Progenitor cell of endocrine pancreas (in vitro differentiated cells): ENCODE results near the gene PHF12. TPM values are rescaled to one million over a fixed set of nuclear protein-coding genes. Genes with fewer than 3 reads are reported as not detected.
A peak's percentile ranks its signal among the peaks of the same experiment; 100 is the strongest.

Experiments used
- DNase-seq: peaks from one replicate; pipeline ENCODE4 v3.0.0; 2021; ENCODE audit warnings: low spot score; ENCODE audit not compliant: unreplicated experiment
- H3K27ac Mint-ChIP-seq: 2 replicates; pipeline ENCODE4 v1.8.0; 2021; ENCODE audit warnings: mild to moderate bottlenecking, moderate library complexity, mixed read lengths
- H3K27me3 Mint-ChIP-seq: 2 replicates; pipeline ENCODE4 v1.8.0; 2021; ENCODE audit warnings: mixed read lengths
- H3K36me3 Mint-ChIP-seq: 2 replicates; pipeline ENCODE4 v1.8.0; 2022; ENCODE audit warnings: mixed read lengths; ENCODE audit not compliant: insufficient read depth
- H3K4me1 Mint-ChIP-seq: 2 replicates; pipeline ENCODE4 v1.8.0; 2021; ENCODE audit warnings: low read depth, mixed read lengths
- H3K4me3 Mint-ChIP-seq: 2 replicates; pipeline ENCODE4 v1.8.0; 2021; ENCODE audit warnings: low read depth, mild to moderate bottlenecking, moderate library complexity, mixed read lengths
- H3K9me3 Mint-ChIP-seq: 2 replicates; pipeline ENCODE4 v1.8.0; 2021; ENCODE audit warnings: low read depth, mixed read lengths
- total RNA-seq: library from RNA; stranded (reverse); gene quantifications from 2 replicates; pipeline ENCODE4 v1.2.1, GENCODE V29; 2021
- TF ChIP-seq, protein P1 (sequence below): fragments of 200-600 bp; sonication (generic); IDR thresholded peaks from one replicate; pipeline ENCODE4 v1.5.0; 2021; ENCODE audit warnings: antibody characterized with exemption, mild to moderate bottlenecking; ENCODE audit not compliant: unreplicated experiment

PHF12 gene
- total RNA-seq, 1 donor from 2014 or later: 71.8 TPM

DNA sequence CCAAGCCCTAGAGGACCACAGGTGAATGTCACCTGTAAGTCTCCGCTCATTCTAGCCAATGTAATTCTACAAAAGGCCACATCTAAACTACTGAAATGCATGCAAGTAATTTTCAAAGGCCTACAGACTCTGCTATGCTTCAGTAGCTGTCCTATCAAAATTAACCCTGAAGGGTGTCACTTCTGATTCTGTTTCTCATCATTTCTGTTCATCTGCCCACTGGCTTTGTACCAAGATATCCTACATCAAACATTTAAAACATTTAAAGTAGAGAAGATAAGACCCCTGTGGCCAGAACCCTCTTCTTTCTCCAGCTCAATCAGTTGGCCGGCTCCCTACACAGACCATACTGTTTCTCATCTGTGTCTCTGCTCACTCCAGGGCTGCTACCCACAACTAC, 21.5 kb downstream of the PHF12 start:
- Mint-ChIP-seq H3K9me3 (no peaks in the 10 kb centered on the region), H3K27ac (peak overlapping the region; percentile 20), H3K4me1 (peaks cover 6% of the 10 kb centered on the region), H3K4me3 (no peak overlapping the region), H3K27me3 (no peaks in the 10 kb centered on the region), H3K36me3 (peaks cover 6% of the 10 kb centered on the region)
- TF ChIP-seq, protein P1, sequence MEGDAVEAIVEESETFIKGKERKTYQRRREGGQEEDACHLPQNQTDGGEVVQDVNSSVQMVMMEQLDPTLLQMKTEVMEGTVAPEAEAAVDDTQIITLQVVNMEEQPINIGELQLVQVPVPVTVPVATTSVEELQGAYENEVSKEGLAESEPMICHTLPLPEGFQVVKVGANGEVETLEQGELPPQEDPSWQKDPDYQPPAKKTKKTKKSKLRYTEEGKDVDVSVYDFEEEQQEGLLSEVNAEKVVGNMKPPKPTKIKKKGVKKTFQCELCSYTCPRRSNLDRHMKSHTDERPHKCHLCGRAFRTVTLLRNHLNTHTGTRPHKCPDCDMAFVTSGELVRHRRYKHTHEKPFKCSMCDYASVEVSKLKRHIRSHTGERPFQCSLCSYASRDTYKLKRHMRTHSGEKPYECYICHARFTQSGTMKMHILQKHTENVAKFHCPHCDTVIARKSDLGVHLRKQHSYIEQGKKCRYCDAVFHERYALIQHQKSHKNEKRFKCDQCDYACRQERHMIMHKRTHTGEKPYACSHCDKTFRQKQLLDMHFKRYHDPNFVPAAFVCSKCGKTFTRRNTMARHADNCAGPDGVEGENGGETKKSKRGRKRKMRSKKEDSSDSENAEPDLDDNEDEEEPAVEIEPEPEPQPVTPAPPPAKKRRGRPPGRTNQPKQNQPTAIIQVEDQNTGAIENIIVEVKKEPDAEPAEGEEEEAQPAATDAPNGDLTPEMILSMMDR: no peak
- no peak for DNase-seq

DNA sequence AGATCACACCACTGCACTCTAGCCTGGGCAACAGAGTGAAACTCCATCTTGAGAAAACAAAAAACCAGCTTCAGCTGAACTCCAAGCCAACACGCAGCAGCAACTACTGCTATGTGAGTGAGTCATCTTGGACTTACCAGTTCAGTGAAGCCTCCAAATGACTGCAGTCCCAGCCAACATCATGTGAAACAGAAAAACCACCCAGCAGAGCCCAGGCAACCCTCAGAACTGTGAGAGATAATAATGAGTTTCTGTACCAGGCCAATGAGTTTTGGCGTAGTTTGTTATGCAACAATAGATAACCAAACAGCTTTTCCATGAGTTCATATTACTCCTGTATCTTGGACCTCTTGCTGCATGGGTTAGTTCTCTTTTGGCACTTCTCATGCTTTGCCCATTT, 23.3 kb downstream of the PHF12 start:
- DNase-seq: no peak
- Mint-ChIP-seq H3K4me3 (no peak overlapping the region), H3K4me1 (peaks cover 6% of the 10 kb centered on the region), H3K27ac (no peak overlapping the region), H3K9me3 (no peaks in the 10 kb centered on the region), H3K36me3 (peaks cover 12% of the 10 kb centered on the region), H3K27me3 (no peaks in the 10 kb centered on the region)
- TF ChIP-seq, protein P1: no peak

DNA sequence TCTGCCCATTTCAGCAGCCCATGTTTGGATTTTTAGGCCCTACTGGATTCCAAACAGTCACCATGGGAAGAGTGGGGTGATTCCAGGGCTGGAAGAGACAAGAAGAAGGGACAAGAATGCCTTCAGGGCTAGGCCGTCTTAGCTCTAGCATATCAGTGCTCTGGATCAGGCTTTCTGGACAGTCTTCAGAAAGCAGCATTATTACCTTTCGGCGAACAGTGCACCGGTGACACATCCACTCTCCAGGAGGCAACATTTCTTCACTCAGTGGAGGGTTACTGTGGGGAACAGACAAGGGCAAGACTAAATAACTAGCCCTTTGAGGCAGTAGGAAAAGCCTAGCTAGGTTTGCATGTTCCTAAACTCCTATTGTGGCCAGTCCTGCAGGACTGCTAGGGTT, 24.5 kb downstream of the PHF12 start:
- no peak for DNase-seq
- H3K27me3 Mint-ChIP-seq: no peaks in the 10 kb centered on the region
- no peaks in the 10 kb centered on the region for H3K9me3 Mint-ChIP-seq
- H3K36me3 Mint-ChIP-seq: peaks cover 15% of the 10 kb centered on the region
- TF ChIP-seq, protein P1: no peak
- H3K27ac Mint-ChIP-seq: peak overlapping the region; percentile 49
- no peak overlapping the region for H3K4me3 Mint-ChIP-seq
- H3K4me1 Mint-ChIP-seq: peaks cover 6% of the 10 kb centered on the region

DNA sequence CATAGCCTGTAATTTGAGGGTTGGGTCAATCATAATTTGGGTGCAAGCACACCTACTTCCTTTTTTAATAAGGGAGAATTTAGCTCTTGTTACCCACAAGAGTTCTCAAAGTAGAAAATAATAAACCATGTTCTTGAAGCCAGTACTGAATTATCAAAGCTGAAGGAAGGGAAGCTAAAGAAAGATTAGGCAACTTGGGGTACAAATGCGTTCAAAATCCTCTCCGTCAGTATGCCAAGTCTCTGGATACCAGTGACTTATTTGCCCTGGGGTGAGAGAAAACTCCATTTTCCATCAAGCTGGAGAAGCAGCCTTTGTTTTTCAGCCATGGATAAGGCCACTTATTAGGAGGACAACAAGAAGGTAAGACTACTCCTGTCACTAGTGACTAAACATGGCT, 25.0 kb downstream of the PHF12 start:
- peak overlapping the region; percentile 84 for H3K27ac Mint-ChIP-seq
- no peak overlapping the region for H3K4me3 Mint-ChIP-seq
- peaks cover 6% of the 10 kb centered on the region for H3K4me1 Mint-ChIP-seq
- no peaks in the 10 kb centered on the region for H3K27me3 Mint-ChIP-seq
- H3K9me3 Mint-ChIP-seq: no peaks in the 10 kb centered on the region
- H3K36me3 Mint-ChIP-seq: peaks cover 19% of the 10 kb centered on the region
- DNase-seq: no peak
- TF ChIP-seq, protein P1: no peak

DNA sequence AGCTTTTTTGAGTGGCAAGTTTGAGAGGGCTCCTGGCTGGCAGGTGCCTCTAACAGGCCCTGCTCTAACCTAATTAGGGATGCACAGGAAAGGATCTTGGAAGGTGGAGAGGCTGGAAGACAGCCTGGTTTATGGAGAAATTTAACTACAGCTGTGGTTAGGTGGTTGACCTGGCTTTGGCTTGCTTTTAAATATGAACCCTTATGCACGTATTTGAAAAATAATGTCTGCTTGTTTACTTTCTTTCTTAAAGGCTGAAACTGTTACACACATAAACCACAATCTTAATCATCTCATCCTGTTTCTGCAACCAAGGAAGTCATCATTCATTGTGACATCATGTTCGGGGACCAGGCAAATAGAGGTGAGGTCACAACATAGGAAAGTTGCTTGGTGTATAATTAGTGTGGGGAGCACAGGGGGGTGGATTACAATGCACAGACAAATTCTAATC, 25.4 kb downstream of the PHF12 start:
- no peak for DNase-seq
- Mint-ChIP-seq H3K27me3 (no peaks in the 10 kb centered on the region), H3K4me1 (peaks cover 6% of the 10 kb centered on the region), H3K36me3 (peaks cover 20% of the 10 kb centered on the region), H3K4me3 (no peak overlapping the region), H3K9me3 (no peaks in the 10 kb centered on the region), H3K27ac (peak overlapping the region; percentile 84)
- TF ChIP-seq, protein P1: no peak
